HepG2 (cell line): Measurements from ENCODE around the gene ATP13A2. TPM values are rescaled to one million over a fixed set of nuclear protein-coding genes. Genes with fewer than 3 reads are reported as not detected.

Experiments used
- EZH2 ChIP-seq: conservative IDR thresholded peaks from 2 replicates; pipeline ENCODE4 v1.6.1; 2012; ENCODE audit warnings: mild to moderate bottlenecking, low read depth, low read length, moderate library complexity
- FOXP1 ChIP-seq, 2 experiments: fragments of 450-650 bp in 1 of 2; IDR thresholded peaks; 2 replicates each; pipeline ENCODE4 v1.6.1; 2017 to 2018; ENCODE audit warnings: antibody characterized with exemption in 1 of 2
- HNRNPUL1 ChIP-seq: fragments of 200-400 bp; formaldehyde crosslinking; IDR thresholded peaks from 2 replicates; pipeline ENCODE4 v1.6.1; 2017; ENCODE audit warnings: low read depth, mild to moderate bottlenecking, low read length, moderate library complexity
- JUND ChIP-seq: sonication (generic); formaldehyde crosslinking; IDR thresholded peaks from 2 replicates; pipeline ENCODE4 v1.8.0; 2022; ENCODE audit warnings: mild to moderate bottlenecking, missing genetic modification reagents
- KDM1A ChIP-seq: IDR thresholded peaks from 2 replicates; pipeline ENCODE4 v1.6.1; 2016; ENCODE audit warnings: missing compliant biosample characterization
- MAFK ChIP-seq, 2 experiments: IDR thresholded peaks in 1 of 2; conservative IDR thresholded peaks in 1 of 2; 2 replicates each; pipeline ENCODE4 v1.6.1; 2011; ENCODE audit warnings: improper control_type of control experiment in 2 of 2, low read length in 2 of 2
- NFE2L1 ChIP-seq: sonication (generic); formaldehyde crosslinking; IDR thresholded peaks from 2 replicates; pipeline ENCODE4 v1.4.0; 2020; ENCODE audit warnings: missing genetic modification reagents, mild to moderate bottlenecking, borderline replicate concordance
- NFKBIZ ChIP-seq: IDR thresholded peaks from 2 replicates; pipeline ENCODE4 v1.6.1; 2018; ENCODE audit warnings: missing genetic modification reagents, missing compliant biosample characterization
- NR2F1 ChIP-seq, 2 experiments: fragments of 450-650 bp in 1 of 2; formaldehyde crosslinking in 1 of 2; IDR thresholded peaks; 2 replicates each; pipeline versions ENCODE4 v1.5.0 to v1.6.1; 2016 to 2020; ENCODE audit warnings: mild to moderate bottlenecking in 1 of 2, missing compliant biosample characterization in 1 of 2, missing genetic modification reagents in 1 of 2, moderate library complexity in 1 of 2
- PAWR ChIP-seq: sonication (generic); formaldehyde crosslinking; IDR thresholded peaks from 2 replicates; pipeline ENCODE4 v1.4.0; 2020; ENCODE audit warnings: missing genetic modification reagents, mild to moderate bottlenecking, borderline replicate concordance
- PCBP2 ChIP-seq: fragments of 200-400 bp; formaldehyde crosslinking; optimal IDR thresholded peaks from 2 replicates; pipeline ENCODE3; 2018; ENCODE audit warnings: low read length, low read depth; ENCODE audit not compliant: poor library complexity, severe bottlenecking
- REST ChIP-seq, 2 experiments: IDR thresholded peaks; 2 replicates each; pipeline ENCODE4 v1.6.1; 2011 to 2012; ENCODE audit warnings: low read length in 2 of 2, borderline replicate concordance in 1 of 2, low read depth in 1 of 2, mild to moderate bottlenecking in 1 of 2, moderate library complexity in 1 of 2
- SALL2 ChIP-seq: sonication (generic); formaldehyde crosslinking; IDR thresholded peaks from 2 replicates; pipeline ENCODE4 v1.8.1; 2023; ENCODE audit warnings: mild to moderate bottlenecking, missing genetic modification reagents, inconsistent platforms
- SP5 ChIP-seq: IDR thresholded peaks from 2 replicates; pipeline ENCODE4 v1.6.1; 2016; ENCODE audit warnings: low read depth, borderline replicate concordance
- STAT5B ChIP-seq: sonication (generic); formaldehyde crosslinking; IDR thresholded peaks from 2 replicates; pipeline ENCODE4 v1.4.0; 2020; ENCODE audit warnings: missing genetic modification reagents
- TSC22D2 ChIP-seq: sonication (generic); formaldehyde crosslinking; IDR thresholded peaks from 2 replicates; pipeline ENCODE4 v1.5.1; 2020; ENCODE audit warnings: missing genetic modification reagents, mild to moderate bottlenecking, borderline replicate concordance
- ZFP90 ChIP-seq: sonication (generic); formaldehyde crosslinking; IDR thresholded peaks from 2 replicates; pipeline ENCODE4 v1.8.0; 2022; ENCODE audit warnings: missing genetic modification reagents, mild to moderate bottlenecking, inconsistent platforms, borderline replicate concordance
- ZNF547 ChIP-seq: sonication (generic); formaldehyde crosslinking; IDR thresholded peaks from 2 replicates; pipeline ENCODE4 v1.5.1; 2020; ENCODE audit warnings: mild to moderate bottlenecking, missing genetic modification reagents
- ZNF549 ChIP-seq: sonication (generic); formaldehyde crosslinking; IDR thresholded peaks from 2 replicates; pipeline ENCODE4 v1.5.0; 2020; ENCODE audit warnings: missing genetic modification reagents
- ZNF576 ChIP-seq: sonication (generic); formaldehyde crosslinking; IDR thresholded peaks from 2 replicates; pipeline ENCODE4 v1.4.0; 2020; ENCODE audit warnings: mild to moderate bottlenecking, missing genetic modification reagents
- ZNF609 ChIP-seq: sonication (generic); formaldehyde crosslinking; IDR thresholded peaks from 2 replicates; pipeline ENCODE4 v1.4.0; 2020; ENCODE audit warnings: mild to moderate bottlenecking, missing genetic modification reagents, borderline replicate concordance
- polyA plus RNA-seq, 8 experiments: library from polyadenylated mRNA; depleted of rRNA in 3 of 8; stranded (reverse) in 7 of 8; unstranded in 1 of 8; fragments of >200 nt; fragmentation: Illumina TruSeq in 4 of 8; extraction: Trizol in 4 of 8; gene quantifications; 2 replicates each; pipeline versions ENCODE4 v1.2.1 to v1.2.3, GENCODE V29; 2011 to 2016; ENCODE audit warnings: low read depth in 4 of 8, missing spikeins in 1 of 8, mixed read lengths in 1 of 8; ENCODE audit not compliant: insufficient read depth in 1 of 8
- total RNA-seq, 5 experiments: library from RNA; depleted of rRNA; stranded (reverse); fragments of >200 nt; fragmentation: Illumina TruSeq; extraction: Trizol; gene quantifications; 2 replicates each; pipeline ENCODE4 v1.2.3, GENCODE V29; 2016; ENCODE audit warnings: low read depth in 1 of 5

Gene ATP13A2
- total and polyA plus RNA-seq, 2 of the 13 experiments (the other 11 are each of a cell fraction or from before 2014, with no cell fraction given): 13.2 to 16.2 TPM

GRCh38 chr1:17053685-17054410 lies 42.1 kb upstream of the ATP13A2 start, which contains the start of gene SDHB (continued):
- 0 out of 2 replicates have a peak, but pooled peaks have one; percentile 63 for TF ChIP-seq SALL2
- TF ChIP-seq NFE2L1 (CRISPR knock-in tag): no peak
- TF ChIP-seq FOXP1 (IDR thresholded peaks at IDR 0.05): no peak
- TF ChIP-seq FOXP1 (CRISPR knock-in tag; IDR thresholded peaks at IDR 0.05): no peak
- TF ChIP-seq REST (IDR thresholded peaks at IDR 0.05; ENCODE audit: borderline replicate concordance in 1 of 2, low read depth in 1 of 2, low read length in 2 of 2): no peak; a peak in 1 of 4 replicates
- peak; percentile 68 for TF ChIP-seq SP5 (CRISPR knock-in tag)
- peak; percentile 31; the same call in 1 of the 2 replicates for TF ChIP-seq JUND (CRISPR knock-in tag)
- no peak for TF ChIP-seq ZFP90 (CRISPR knock-in tag)
- no peak for TF ChIP-seq HNRNPUL1
- TF ChIP-seq TSC22D2 (CRISPR knock-in tag): no peak
- no peak for TF ChIP-seq ZNF549 (CRISPR knock-in tag)
- TF ChIP-seq ZNF547 (CRISPR knock-in tag): no peak
- TF ChIP-seq NR2F1 (CRISPR knock-in tag; IDR thresholded peaks at IDR 0.05): peak; percentile 75 to 90
- no peak for TF ChIP-seq MAFK (conservative IDR thresholded peaks at IDR 0.05 in 1 of 2, IDR thresholded peaks at IDR 0.05 in 1 of 2; ENCODE audit: low read length in 2 of 2)
- no peak for TF ChIP-seq STAT5B
- TF ChIP-seq EZH2: no peak
- TF ChIP-seq KDM1A (CRISPR knock-in tag): no peak
- TF ChIP-seq PCBP2: no peak
- TF ChIP-seq PAWR (CRISPR knock-in tag): no peak
- TF ChIP-seq NFKBIZ (CRISPR knock-in tag): no peak
- no peak for TF ChIP-seq ZNF609 (CRISPR knock-in tag)
- TF ChIP-seq ZNF576 (CRISPR knock-in tag): no peak
